Endothelial cell of hepatic sinusoid (primary cell): ENCODE data around the gene GTF3A.

Experiments
- in situ Hi-C: cut with HindIII; loops from 2 replicates; pipeline ENCODE4 v1.10.0; 2017; ENCODE audit warnings: low sequenced_read_pairs

The GTF3A gene

DNA sequence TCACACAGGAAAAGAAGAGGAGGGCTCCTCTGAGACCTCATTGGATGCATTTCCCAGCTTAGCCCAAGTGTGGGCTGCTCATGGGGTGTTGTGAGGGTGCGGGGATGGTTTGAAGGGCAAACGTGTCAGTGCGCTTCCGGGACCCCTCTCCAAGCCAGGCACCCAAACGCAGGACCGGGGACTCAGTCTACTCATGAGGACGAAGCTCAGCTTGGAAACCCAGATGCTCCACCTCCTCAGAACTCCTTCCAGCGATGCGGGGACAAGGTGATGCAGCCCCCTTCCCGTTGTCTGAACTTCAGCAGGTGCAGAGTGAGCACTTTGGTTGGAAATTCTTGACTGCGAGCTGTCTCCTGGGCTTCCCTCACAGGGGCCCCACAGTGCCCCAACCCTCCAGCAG is 59.0 kb downstream of the GTF3A start:
- in situ Hi-C loops = no loop called here
